ENCODE results near the gene SYTL5.

Gene SYTL5

GRCh38 chrX:38138157-38138891 is 132.0 kb downstream of the SYTL5 start:
- Histone ChIP-seq H3K9me3 (replicated peaks in 1 of 11) (no peaks in the 10 kb centered on the region), H3K27me3 (no peaks in the 10 kb centered on the region), H3K27ac (no peak overlapping the region), H4K20me1 (no peaks in the 10 kb centered on the region), H3K4me2 (no peak overlapping the region), H3K36me3 (no peaks in the 10 kb centered on the region), H3K4me1 (no peaks in the 10 kb centered on the region), H3K4me3 (no peak overlapping the region), H3K9ac (no peak overlapping the region)
- TF ChIP-seq Cebpa-rat (IDR thresholded peaks at IDR 0.05), result no peak

DNA sequence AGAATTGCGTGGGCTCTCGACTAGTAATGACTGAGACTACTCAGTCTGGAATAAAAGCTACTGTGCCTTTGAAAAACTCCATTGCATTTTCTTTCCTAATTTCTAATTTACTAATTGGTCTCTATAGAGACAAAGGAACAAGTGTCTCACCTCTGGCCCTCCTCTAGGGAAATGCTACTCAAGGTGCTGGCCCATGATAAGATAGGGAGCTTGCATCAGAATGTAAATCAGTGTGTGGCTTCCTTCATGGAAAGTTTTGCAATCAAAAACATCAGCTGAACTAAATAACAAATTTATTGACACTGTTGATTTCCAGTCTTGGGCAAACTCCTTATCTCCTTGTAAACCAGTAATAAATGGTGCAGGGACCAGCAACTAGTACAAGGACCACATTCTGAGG is 132.5 kb downstream of the SYTL5 start:
- H3K9ac ChIP-seq, result no peak overlapping the region
- H3K9me3 ChIP-seq (replicated peaks in 1 of 11), result no peaks in the 10 kb centered on the region
- H3K4me2 ChIP-seq, result no peak overlapping the region
- H4K20me1 ChIP-seq, result no peaks in the 10 kb centered on the region
- no peaks in the 10 kb centered on the region for H3K27me3 ChIP-seq
- no peaks in the 10 kb centered on the region for H3K4me1 ChIP-seq
- H3K4me3 ChIP-seq, result no peak overlapping the region
- no peak overlapping the region for H3K27ac ChIP-seq
- no peaks in the 10 kb centered on the region for H3K36me3 ChIP-seq
- TF ChIP-seq Cebpa-rat (IDR thresholded peaks at IDR 0.05), result no peak

GRCh38 chrX:38142610-38143009 is 136.3 kb downstream of the SYTL5 start:
- Histone ChIP-seq H3K4me2 (no peak overlapping the region), H3K9ac (no peak overlapping the region), H3K27ac (no peak overlapping the region), H3K36me3 (no peaks in the 10 kb centered on the region), H3K27me3 (no peaks in the 10 kb centered on the region), H3K9me3 (replicated peaks in 1 of 11) (no peaks in the 10 kb centered on the region), H4K20me1 (no peaks in the 10 kb centered on the region), H3K4me3 (no peak overlapping the region), H3K4me1 (no peaks in the 10 kb centered on the region)
- no peak for TF ChIP-seq Cebpa-rat (IDR thresholded peaks at IDR 0.05)

DNA sequence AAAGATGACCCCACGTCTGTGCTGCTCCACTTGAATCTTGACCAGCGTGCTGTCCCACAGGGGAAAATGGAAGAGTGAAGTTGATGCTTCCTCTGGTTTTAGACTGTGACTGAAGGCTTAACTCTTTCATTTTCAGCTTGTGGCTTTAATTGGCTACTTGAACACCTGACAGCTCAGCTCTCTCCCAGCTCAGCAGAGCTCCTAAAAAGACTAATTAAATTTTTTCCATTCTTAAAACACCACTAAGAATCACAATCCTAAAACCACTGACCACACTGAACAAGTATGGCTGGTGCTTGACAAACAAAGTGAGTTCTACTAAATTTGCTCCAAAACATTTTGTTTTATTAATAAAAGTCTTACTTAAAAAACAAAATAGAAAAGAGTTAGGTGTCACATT is 142.7 kb downstream of the SYTL5 start:
- no peak for TF ChIP-seq Cebpa-rat (IDR thresholded peaks at IDR 0.05)
- Histone ChIP-seq H3K9me3 (replicated peaks in 1 of 11) (no peaks in the 10 kb centered on the region), H4K20me1 (no peaks in the 10 kb centered on the region), H3K27me3 (no peaks in the 10 kb centered on the region), H3K36me3 (no peaks in the 10 kb centered on the region), H3K9ac (no peak overlapping the region), H3K27ac (no peak overlapping the region), H3K4me1 (peaks cover 0 to 10% (median 1%) of the 10 kb centered on the region in 10 experiments; a peak in 6 of 20 replicates), H3K4me2 (no peak overlapping the region), H3K4me3 (no peak overlapping the region)

DNA sequence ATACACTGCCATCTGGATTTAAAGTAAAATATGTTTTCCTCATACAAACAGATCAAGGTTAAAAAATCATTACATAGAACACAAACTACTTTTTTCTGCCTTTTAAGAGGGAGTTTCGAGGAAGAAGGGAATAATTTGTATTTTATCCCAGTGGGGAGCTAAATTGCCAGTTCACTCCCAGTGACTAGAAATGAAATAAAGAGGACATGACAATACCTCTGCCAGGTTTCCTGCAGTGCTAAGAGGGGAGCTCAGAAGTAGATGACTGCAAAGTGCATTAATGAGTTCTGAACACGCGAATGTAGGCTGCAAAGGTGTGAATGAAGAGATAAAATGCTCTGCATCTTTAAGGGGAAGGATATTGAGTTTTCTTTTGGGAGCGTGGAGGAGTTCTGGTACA is 144.6 kb downstream of the SYTL5 start:
- no peak overlapping the region for H3K9ac ChIP-seq
- H3K4me1 ChIP-seq, result peaks cover 0 to 10% (median 1%) of the 10 kb centered on the region in 10 experiments; a peak in 6 of 20 replicates
- H4K20me1 ChIP-seq, result no peaks in the 10 kb centered on the region
- H3K27me3 ChIP-seq, result no peaks in the 10 kb centered on the region
- no peak for TF ChIP-seq Cebpa-rat (IDR thresholded peaks at IDR 0.05)
- H3K9me3 ChIP-seq (replicated peaks in 1 of 11), result no peaks in the 10 kb centered on the region
- no peak overlapping the region for H3K27ac ChIP-seq
- H3K36me3 ChIP-seq, result no peaks in the 10 kb centered on the region
- H3K4me3 ChIP-seq, result no peak overlapping the region
- no peak overlapping the region for H3K4me2 ChIP-seq

GRCh38 chrX:38151441-38151840 is 145.1 kb downstream of the SYTL5 start:
- no peak for TF ChIP-seq Cebpa-rat (IDR thresholded peaks at IDR 0.05)

GRCh38 chrX:38154340-38154739 is 148.0 kb downstream of the SYTL5 start:
- H3K4me1 ChIP-seq, result peaks cover 0 to 10% (median 1%) of the 10 kb centered on the region in 10 experiments; a peak in 6 of 20 replicates
- no peak overlapping the region for H3K9ac ChIP-seq
- H3K27me3 ChIP-seq, result no peaks in the 10 kb centered on the region
- H3K4me2 ChIP-seq, result no peak overlapping the region
- no peaks in the 10 kb centered on the region for H4K20me1 ChIP-seq
- H3K4me3 ChIP-seq, result no peak overlapping the region
- TF ChIP-seq Cebpa-rat (IDR thresholded peaks at IDR 0.05), result no peak
- no peaks in the 10 kb centered on the region for H3K9me3 ChIP-seq (replicated peaks in 1 of 11)
- H3K36me3 ChIP-seq, result no peaks in the 10 kb centered on the region
- no peak overlapping the region for H3K27ac ChIP-seq

More at GRCh38 chrX:38151441-38151840, 145.1 kb downstream of the SYTL5 start:
- Histone ChIP-seq H3K4me2 (no peak overlapping the region), H3K4me1 (peaks cover 0 to 10% (median 1%) of the 10 kb centered on the region in 10 experiments; a peak in 6 of 20 replicates), H3K9ac (no peak overlapping the region), H3K4me3 (no peak overlapping the region), H3K36me3 (no peaks in the 10 kb centered on the region), H3K27me3 (no peaks in the 10 kb centered on the region), H3K27ac (no peak overlapping the region), H4K20me1 (no peaks in the 10 kb centered on the region), H3K9me3 (replicated peaks in 1 of 11) (no peaks in the 10 kb centered on the region)

- no peaks in the 10 kb centered on the region for H3K27me3 ChIP-seq
- no peak for TF ChIP-seq Cebpa-rat (IDR thresholded peaks at IDR 0.05)
These were observed 148.5 kb downstream of the SYTL5 start for GRCh38 chrX:38154818-38155217.

GRCh38 chrX:38156838-38157237 is 150.5 kb downstream of the SYTL5 start:
- H3K4me3 ChIP-seq, result no peak overlapping the region
- no peak overlapping the region for H3K4me2 ChIP-seq
- TF ChIP-seq Cebpa-rat (IDR thresholded peaks at IDR 0.05), result no peak
- H3K27ac ChIP-seq, result no peak overlapping the region
- H3K27me3 ChIP-seq, result no peaks in the 10 kb centered on the region
- H3K9me3 ChIP-seq (replicated peaks in 1 of 11), result no peaks in the 10 kb centered on the region
- H3K9ac ChIP-seq, result no peak overlapping the region
- H4K20me1 ChIP-seq, result no peaks in the 10 kb centered on the region
- H3K4me1 ChIP-seq, result no peaks in the 10 kb centered on the region
- no peaks in the 10 kb centered on the region for H3K36me3 ChIP-seq

More at GRCh38 chrX:38154818-38155217, 148.5 kb downstream of the SYTL5 start:
- H4K20me1 ChIP-seq, result no peaks in the 10 kb centered on the region
- H3K4me1 ChIP-seq, result peaks cover 0 to 8% (median 1%) of the 10 kb centered on the region in 10 experiments; a peak in 6 of 20 replicates
- no peaks in the 10 kb centered on the region for H3K36me3 ChIP-seq
- H3K9me3 ChIP-seq (replicated peaks in 1 of 11), result no peaks in the 10 kb centered on the region
- no peak overlapping the region for H3K4me3 ChIP-seq
- H3K9ac ChIP-seq, result no peak overlapping the region
- H3K4me2 ChIP-seq, result no peak overlapping the region
- H3K27ac ChIP-seq, result no peak overlapping the region

GRCh38 chrX:38163193-38163592 is 156.8 kb downstream of the SYTL5 start:
- no peaks in the 10 kb centered on the region for H3K36me3 ChIP-seq
- H3K27ac ChIP-seq, result no peak overlapping the region
- no peaks in the 10 kb centered on the region for H3K27me3 ChIP-seq
- no peaks in the 10 kb centered on the region for H3K9me3 ChIP-seq (replicated peaks in 1 of 11)
- no peaks in the 10 kb centered on the region for H3K4me1 ChIP-seq
- no peaks in the 10 kb centered on the region for H4K20me1 ChIP-seq
- no peak overlapping the region for H3K4me3 ChIP-seq
- no peak overlapping the region for H3K4me2 ChIP-seq
- no peak overlapping the region for H3K9ac ChIP-seq
- no peak for TF ChIP-seq Cebpa-rat (IDR thresholded peaks at IDR 0.05)

All from BLaER1 treated with 17β-estradiol and CSF1 and Interleukin-3, amounts not matched to agents 10 nM and 100 nM (cell line).